Activated CD4-positive, alpha-beta T cell treated with anti-CD3 and anti-CD28 coated beads, Interleukin-2, amount 50 U/mL, for 16 hours (primary cell): ENCODE results near the gene TOR4A.
A peak's percentile ranks its signal among the peaks of the same experiment; 100 is the strongest.
"Not testable (repeated sequence)": the region's sequence is repeated elsewhere in the genome, so short reads cannot be mapped to it uniquely, and the experiment has no call there.

Experiments
- DNase-seq: peaks from one replicate; pipeline ENCODE4 v3.0.0-alpha.2; 2020

TOR4A gene

DNA sequence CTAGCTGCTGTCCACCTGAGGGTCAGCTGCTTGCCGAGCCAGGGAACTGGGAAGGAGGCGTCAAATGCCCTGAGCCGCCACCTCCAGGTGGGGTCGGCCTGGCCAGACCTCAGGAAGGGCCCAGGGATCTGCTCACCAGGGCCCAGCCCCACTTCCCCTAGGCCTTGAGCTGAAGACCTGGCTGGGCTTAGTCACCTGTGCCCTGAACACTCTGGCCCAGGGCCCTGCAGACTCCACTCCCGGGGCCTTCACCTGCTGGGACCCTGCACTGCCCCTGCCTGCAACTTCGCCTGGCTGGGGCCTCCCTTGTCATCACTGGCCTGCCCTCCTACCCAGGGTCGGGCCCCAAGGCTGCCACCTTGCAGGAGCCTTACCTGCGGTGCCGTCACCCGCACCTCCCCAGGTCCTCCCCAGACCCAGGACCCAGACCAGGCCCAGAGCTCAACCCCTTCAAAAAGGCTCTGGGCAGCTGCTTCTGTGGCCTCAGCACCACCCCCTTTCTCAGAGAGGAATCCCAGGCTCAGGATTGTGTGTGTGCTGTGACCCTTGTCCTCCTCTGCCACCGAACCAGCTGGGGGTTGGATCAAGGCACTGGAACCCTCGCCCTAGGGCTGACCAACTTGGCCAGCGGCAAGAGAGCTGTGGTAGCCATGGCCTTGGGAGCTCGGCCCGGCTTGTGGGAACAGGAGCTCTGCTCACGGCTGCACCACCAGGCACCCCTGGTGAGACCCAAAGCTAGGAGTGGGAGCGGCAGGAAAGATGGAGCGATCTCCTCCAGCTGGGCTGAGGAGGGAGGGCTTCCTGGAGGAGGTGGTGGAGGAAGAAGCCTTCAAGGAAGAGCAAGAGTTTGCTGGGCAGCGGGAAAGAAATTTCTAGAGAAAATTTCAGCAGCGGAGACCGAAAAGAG is 23.6 kb upstream of the TOR4A start:
- no peak for DNase-seq

DNA sequence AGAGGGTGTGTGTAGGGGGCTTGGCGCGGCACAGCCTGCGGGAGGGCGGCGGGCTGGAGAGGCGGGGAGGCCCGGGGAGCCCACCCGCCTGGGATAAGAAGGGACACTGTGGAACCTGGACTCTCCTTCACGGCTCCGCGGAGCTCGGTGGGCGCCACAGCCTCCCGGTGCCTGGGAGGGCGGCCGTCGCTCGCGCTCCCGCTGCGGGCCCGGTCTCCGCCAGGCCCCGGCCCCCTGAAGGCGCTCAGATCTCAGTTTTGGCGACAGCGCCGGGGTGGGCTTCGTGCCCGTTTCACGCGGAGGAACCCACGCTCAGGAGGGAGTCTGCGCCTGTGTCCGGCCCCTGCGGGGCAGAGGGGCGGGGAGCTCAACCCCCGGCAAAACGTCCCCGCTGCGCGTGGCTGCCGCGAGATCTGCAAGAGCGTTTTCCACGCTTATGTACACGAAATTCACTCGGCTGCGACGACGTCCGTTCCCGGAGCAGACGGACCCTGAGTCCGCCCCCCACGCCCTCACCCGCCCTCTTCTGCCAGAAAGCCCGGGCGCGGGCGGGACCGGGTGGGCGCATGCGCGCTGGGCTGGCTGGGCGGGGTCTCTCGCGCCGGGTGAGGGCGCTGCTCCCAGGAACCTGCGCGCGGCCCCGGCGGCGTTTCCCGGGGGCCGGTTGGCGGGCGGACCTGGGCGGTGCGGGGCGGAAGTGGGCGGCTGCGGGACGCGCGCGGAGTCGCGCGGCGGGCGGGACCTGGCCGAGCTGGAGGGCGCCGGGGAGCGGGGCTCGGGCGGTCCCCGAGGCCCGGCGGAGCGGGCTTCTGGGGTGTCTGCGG is 22.7 kb upstream of the TOR4A start, which contains the start of gene NELFB:
TSS of gene NELFB (plus strand) at position 704 of the 824 bp plus-strand sequence.
- peak; percentile 95 for DNase-seq

DNA sequence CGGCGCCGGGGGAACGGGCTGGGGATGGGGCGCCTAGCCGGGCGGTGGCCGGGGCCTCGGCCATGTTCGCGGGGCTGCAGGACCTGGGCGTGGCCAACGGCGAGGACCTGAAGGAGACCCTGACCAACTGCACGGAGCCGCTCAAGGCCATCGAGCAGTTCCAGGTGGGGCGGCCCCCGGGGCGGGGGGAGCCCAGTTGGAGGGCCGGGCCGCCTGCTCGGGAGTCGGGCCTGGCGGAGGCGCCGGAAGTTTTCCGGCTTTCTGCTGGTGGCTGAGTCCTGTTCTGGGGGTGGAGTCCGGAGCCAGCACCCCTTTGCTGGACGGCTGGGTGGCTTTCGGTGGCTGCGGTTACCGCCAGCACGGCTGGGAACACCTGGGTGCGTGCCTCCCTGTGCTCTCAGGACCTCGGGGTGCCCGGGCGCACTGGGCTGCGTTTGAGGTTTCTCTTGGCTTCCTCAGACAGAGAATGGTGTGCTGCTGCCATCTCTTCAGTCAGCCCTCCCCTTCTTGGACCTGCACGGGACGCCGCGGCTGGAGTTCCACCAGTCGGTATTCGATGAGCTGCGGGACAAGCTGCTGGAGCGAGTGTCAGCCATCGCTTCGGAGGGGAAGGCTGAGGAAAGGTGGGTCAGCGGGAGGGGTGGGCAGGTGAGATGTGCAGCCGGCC is 21.9 kb upstream of the TOR4A start:
- DNase-seq: peak; percentile 44

DNA sequence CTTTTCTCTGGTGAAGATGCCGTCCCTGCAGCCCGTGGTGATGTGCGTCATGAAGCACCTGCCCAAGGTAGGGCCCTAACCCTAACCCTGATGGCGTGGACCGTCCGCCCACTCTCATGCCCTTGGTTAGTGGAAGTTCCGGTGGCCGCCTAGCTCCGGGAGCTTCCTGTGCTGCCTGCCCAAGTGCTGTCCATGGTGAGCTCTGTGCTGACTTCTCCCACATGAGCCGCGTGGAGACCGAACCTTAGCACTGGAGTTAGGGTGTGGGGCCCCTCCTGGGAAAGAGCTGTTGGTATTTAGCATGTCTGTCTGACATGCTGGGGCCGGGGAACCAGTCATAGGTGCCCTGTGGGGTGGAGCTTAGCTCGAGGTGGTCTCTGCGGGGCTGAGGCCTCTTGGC is 21.2 kb upstream of the TOR4A start:
- DNase-seq: no peak

DNA sequence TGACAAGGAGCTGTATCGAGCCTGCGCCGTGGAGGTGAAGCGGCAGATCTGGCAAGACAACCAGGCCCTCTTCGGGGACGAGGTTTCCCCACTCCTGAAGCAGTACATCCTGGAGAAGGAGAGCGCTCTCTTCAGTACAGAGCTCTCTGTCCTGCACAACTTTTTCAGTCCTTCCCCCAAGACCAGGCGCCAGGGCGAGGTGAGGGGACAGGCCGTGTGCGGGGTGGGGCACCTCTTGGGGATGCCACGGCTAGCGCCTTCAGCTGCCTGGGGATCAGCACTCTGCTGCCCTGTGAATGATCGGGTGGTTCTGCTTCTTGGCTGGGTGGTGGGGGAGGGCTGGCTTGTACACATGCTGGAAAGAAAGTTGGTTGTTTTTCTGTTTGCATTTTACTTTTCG is 20.7 kb upstream of the TOR4A start:
- DNase-seq: no peak

DNA sequence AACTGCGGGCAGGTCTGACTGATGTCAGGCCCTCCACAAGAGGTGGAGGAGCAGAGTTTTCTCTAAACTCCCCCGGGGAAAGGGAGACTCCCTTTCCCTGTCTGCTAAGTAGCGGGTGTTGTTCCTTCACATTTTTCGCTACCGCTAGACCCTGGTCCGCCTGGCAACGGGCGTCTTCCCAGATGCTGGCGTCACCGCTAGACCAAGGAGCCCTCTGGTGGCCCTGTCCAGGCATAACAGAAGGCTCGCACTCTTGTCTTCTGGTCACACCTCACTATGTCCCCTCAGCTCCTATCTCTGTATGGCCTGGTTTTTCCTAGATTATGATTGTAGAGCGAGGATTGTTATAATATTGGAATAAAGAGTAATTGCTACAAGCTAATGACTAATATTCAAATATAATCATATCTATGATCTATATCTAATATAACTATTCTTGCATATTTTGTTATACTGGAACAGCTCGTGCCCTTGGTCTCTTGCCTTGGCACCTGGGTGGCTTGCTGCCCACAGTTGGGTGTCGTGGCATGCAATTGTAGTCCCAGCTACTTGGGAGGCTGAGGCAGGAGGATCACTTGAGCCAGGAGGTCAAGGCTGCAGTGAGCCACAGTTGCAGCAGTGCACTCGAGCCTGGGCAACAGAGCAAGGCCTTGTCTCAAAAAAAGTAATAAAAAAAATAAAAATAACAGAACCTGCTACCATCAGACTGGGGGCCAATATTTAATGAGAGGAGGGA is 15.2 kb upstream of the TOR4A start:
- not testable (repeated sequence) for DNase-seq

DNA sequence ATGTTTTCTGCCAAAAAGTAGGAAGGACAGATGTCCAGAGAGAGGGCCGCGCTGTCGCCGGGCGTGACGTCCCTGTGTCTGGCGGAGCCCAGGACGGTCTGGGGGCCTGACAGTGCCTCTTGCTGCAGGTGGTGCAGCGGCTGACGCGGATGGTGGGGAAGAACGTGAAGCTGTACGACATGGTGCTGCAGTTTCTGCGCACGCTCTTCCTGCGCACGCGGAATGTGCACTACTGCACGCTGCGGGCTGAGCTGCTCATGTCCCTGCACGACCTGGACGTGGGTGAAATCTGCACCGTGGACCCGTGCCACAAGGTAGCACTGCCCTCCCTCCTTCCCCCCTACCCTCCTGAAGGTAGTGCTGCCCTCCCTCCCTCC is 14.6 kb upstream of the TOR4A start:
- DNase-seq: no peak

DNA sequence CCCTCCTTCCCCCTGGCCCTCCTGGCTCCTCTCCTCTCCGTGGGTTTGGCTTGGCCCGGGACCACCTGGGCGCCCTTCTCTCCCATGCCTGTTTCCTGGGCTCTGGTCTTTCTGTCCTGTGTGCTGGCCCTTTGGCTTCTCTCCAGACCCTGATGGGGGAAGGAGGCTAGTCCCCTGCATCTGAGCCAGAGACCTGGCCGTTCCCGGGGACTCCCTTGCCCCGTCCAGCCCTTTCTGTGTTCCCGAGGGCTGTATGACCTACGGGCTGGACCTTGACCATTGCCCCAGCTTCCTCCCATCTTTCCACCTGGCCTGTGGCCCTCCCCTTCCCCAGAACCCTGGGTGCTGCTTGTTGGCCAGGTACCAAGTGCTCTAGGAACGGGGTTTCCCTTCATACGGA is 14.0 kb upstream of the TOR4A start:
- no peak for DNase-seq

DNA sequence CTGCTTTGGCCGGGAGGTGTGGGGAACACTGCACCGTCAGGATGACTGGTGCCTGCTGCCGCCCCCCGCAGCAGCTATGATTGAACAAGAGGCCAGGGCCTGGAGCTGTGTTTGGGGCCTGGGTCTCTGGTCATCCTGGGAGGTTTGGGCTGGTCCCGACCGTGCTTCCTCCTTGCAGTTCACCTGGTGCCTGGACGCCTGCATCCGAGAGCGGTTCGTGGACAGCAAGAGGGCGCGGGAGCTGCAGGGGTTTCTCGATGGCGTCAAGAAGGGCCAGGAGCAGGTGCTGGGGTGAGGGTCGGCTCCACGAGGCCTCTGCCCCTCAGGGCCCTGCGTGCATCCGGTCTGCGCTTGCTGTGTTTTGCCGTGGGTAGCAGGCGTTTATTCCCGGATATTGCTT is 13.5 kb upstream of the TOR4A start:
- no peak for DNase-seq

DNA sequence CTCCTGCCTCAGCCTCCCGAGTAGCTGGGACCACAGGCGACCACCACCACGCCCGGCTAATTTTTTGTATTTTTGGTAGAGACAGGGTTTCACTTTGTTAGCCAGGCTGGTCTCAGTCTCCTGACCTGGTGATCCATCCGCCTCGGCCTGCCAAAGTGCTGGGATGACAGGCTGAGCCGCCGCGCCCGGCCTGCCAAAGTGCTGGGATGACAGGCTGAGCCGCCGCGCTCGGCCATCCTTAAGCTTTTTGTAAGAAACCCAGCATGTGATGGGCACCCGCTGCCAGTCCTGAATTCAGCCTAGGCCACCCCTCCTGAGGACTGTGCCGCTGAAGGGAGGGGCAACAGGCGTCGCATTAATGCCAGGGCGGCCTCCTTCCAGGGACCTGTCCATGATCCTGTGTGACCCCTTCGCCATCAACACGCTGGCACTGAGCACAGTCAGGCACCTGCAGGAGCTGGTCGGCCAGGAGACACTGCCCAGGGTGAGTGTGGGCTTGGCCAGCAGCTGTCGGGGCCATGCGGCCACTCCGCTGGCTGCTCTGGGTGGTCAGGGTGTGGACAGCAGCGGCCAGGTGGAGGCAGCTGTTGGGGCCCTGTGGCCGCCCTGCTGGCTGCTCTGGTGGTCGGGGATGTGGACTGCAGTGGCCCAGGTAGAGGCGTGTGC is 11.9 kb upstream of the TOR4A start:
- no peak for DNase-seq

DNA sequence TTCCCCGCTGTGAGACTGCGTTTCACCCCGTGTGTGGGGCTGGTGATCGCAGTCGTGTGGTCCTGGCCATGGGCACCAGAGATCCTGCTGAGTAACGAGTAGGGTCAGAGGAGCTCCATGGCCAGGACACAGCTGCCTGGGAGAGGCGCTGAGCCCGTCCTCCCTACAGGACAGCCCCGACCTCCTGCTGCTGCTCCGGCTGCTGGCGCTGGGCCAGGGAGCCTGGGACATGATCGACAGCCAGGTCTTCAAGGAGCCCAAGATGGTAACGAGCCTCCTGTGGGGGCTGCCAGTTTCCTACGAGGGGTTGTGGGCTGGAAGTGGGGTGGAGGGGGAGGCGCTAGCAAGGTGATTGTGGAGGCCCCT is 11.4 kb upstream of the TOR4A start:
- no peak for DNase-seq

DNA sequence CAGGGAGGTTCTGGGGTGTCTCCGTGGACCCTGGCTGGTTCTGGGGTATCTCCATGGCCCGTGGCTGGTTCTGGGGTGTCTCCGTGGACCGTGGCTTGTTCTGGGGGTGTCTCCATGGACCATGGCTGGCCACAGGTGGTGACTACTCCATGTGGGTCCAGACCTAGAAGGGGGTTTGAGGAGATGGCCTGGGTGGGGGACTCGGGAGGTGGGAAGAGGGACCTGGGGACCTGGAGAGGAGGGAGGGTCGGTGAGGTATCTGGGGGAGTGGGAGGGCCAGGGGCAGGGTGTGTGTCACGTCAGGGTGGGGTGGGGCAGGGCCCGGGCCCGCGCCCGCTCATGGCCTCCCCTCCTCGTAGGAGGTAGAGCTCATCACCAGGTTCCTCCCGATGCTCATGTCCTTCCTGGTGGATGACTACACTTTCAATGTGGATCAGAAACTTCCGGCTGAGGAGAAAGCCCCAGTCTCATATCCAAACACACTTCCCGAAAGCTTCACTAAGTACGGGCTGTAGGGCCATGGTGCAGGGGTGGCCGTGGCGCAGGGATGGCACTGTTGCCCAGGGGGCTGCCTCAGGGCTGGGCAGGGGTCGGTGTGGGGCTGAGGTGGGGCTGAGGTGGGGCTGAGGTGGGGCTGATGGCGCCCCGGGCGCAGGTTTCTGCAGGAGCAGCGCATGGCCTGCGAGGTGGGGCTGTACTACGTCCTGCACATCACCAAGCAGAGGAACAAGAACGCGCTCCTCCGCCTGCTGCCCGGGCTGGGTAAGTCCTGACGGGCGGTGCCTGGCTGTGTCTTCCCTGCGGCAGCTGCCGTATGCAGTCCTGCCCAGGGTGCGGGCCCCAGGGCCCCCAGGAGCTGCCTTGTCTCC is 10.7 kb upstream of the TOR4A start:
- no peak for DNase-seq

DNA sequence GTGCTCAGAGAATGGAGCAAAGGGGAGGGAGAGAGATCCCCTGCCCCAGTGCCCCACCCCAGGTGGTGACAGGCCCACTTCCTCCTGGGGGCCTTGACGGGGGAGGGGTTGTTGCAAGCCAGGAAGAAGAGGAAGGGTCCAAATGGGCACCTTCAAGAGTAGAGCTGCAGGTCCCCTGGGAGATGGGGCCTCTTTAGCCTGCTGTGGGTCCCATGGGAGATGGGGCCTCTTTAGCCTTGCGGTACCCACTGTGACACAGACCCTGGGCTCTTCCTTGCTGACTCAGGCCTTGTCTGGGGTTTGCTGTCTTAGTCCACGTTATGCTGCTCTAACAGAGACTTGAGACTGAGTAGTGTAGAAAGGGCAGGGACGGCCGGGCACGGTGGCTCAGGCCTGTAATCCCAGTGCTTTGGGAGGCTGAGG is 9.6 kb upstream of the TOR4A start:
- no peak for DNase-seq

DNA sequence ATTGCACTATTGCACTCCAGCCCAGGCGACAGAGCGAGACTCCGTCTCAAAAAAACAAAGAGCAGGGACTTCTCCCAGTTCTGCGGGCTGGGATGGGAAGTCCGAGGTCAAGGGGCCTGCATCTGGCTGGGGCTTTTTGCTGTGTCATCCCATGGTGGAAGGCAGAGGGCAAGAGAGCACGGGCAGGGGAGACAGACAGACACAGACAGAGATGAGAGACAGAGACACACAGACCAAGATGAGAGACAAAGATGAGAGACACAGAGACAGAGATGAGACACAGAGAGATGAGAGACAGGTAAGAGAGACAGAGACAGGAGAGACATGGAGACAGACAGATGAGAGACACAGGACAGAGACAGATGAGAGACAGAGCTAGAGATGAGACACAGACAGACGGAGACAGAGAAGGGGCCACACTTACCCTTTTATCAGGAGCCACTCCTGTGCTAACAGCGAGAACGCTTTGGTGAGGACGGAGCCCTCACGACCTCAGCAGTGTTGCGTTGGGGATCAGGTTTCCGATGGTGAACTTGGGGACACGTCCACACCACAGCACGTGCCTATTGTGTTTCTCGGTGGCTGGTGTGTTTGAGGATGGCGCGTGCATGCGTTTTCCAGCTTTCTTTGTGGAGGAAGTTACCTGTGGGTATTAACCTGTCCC is 8.9 kb upstream of the TOR4A start:
- no peak for DNase-seq

DNA sequence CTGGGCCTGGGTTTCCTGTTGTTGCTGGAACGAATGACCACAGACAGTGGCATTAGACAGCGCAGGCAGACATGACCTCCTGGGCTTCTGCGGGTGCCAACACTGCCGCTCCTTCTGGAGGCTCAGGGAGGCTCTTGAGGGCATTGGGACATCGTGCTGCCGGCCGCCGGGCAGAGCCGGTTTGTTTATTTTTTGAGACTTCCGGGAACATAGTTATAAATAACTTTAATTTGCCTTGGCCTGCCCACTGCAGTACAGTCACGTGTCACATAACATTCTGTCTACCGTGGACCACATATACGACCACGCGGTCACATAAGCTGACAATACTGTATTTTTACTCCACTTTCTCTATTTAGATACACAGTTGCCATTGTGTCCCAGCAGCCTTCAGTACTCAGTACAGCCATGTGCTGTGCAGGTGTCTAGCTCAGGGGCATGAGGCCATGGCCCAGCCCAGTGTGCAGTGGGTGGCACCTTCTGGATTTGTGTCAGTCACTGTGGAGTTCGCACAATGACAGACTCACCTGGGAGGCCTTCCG is 8.2 kb upstream of the TOR4A start:
- DNase-seq: no peak

DNA sequence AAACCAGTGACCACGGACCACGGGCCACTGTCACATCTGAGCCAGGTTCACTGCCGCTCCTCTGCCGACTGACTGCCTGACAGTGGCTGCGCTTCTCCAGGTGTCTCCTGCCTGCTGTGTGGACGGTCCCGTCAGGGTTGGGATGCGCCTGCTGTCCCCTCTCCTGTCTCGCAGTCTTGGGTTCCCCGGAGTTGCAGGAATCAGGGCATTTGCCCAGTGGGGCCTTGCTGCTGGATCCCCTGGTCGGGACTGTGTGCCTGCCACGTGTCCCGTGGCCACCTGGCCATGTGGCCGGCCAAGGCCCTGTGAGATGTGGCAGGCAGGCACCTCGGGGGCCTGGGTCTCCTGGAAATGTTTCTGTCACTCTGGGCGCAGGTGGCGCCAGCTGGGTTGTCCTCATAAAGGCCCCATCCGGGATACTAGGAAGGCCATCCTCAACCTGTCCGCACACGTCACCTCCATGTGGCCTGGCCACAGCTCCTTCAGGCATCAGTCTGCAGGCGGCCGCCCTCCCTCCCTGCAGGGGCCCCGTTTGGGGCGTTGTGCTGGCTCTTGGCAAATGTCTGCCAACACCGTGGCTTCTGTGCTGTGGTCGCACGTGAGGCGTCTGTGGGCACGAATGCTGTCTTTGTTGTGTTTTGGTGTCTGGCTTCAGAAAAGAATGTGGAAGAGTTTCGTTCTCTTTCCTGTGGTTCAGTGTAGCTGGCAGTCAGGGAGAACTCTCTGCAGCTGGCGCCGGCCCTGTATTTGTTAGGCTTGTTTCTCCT is 6.4 kb upstream of the TOR4A start:
- peak; percentile 40 for DNase-seq

DNA sequence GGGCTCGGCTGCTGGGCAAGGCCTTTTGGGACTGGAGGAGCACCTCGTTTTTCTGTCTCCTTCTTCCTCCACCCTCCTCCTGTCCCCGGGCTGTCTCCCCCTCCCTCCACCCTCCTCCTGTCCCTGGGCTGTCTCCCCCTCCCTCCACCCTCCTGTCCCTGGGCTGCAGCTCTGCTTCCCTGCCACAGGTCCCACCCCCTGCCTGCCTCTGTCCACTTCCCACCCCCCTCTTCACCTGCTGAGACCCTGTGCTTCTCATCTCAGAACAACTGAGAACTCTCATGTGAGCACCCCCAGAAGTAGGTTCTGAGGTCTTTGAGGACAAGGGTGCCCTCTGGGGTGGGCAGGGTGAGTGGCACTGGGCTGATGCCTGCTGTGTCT is 5.8 kb upstream of the TOR4A start:
- no peak for DNase-seq

DNA sequence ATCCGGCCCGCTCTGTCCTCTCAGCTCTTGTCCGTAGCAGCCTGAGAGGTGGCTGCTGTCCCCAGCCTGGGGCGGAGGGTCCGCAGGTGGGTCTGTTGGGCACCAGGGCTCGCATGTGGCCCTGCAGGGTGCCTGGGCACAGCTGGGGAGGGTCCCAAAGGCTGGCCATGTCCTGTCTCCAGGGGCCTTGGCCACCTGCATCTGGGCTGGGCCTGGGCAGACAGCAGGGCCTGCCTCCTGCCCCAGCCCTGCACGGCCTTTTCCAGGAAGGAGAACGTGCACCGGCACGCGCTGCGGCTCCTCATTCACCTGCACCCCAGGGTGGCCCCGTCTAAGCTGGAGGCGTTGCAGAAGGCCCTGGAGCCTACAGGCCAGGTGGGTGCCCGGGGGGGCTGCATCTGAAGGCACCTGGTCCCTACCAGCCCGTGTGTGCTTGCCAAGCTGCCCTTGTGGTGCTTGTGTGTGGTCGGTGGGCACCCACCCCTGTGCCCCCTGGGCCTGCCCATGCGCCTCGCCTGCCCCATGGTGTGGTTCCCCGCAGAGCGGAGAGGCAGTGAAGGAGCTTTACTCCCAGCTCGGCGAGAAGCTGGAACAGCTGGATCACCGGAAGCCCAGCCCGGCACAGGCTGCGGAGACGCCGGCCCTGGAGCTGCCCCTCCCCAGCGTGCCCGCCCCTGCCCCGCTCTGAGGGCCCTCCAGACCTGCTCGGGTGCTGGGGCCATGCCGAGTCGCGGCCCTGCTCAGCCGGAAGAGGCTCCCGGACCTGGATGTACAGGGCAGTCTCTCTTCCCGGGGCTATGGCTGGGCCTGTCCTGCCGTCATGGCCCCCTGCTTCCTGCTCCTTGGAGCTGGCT is 5.1 kb upstream of the TOR4A start:
- no peak for DNase-seq

DNA sequence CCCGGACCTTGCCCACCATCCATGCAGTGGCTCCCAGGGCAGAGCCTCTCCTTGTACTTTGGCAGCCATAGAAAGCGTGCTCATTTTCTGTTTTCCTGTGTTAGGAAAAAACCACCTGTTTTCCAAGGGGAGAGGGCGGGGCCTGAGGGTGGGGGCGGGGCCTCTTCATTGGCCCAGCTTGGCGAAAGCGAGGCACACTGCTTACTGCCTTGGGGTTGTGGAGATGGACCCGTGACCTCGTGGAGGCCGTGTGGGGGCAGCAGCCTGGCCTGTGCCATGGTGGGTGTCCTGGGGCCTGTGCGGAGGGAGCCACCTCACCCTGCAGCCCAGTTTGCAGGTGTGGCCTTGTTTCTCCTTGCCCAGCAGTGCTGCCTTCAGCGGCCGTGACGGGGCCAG is 4.4 kb upstream of the TOR4A start:
- no peak for DNase-seq
